ENCODE results near the gene CCR7. TPM values are rescaled to one million over a fixed set of nuclear protein-coding genes. Genes with fewer than 3 reads are reported as not detected.

Gene CCR7
- total and polyA plus RNA-seq, 12 donors, result 0.10 to 1.7 (median 0.46) TPM; not detected in 7

- intact Hi-C loops (cut with DNase I), result no loop called here
- ATAC-seq, result no peak
- no peaks in the 10 kb centered on the region for H3K27me3 ChIP-seq
Measured at GRCh38 chr17:40580140-40580539, 14.9 kb upstream of the CCR7 start.

DNA sequence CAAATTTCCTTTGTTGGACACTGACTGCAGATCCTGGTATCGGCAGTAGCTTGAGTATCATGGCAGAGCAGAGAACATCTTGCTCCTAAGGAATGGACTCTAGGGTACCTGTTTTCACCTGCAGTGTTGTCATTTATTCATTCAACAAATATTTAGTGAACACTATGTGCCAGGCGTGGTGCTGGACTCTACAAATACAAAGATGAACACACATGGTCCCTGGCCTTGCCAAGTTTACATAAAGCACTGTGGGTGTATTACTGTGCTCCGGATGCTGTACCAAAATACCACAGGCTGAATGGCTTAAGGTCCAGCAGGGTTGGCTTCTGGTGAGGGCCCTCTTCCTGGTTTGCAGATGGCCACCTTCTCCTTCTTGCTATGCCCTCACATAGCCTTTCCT lies 14.2 kb upstream of the CCR7 start:
- no peak for TF ChIP-seq CTCF (IDR thresholded peaks at IDR 0.05)
- no peaks in the 10 kb centered on the region for H3K27me3 ChIP-seq
- peaks cover 0 to 18% (median 6%) of the 10 kb centered on the region in 11 donors for H3K9me3 ChIP-seq
- no peak overlapping the region for H3K4me3 ChIP-seq
- intact Hi-C loops (cut with DNase I), result no loop called here
- WGBS, 2 donors, result 89 to 95% methylated on average over 3 of the region's 3 CpGs
- no peak overlapping the region for H3K27ac ChIP-seq
- H3K4me1 ChIP-seq, result peaks cover 0 to 31% (median 11%) of the 10 kb centered on the region in 9 donors
- DNase-seq, result no peak
- no peaks in the 10 kb centered on the region for H3K36me3 ChIP-seq
- no peak for ATAC-seq

More at GRCh38 chr17:40580140-40580539, 14.9 kb upstream of the CCR7 start:
- Histone ChIP-seq H3K4me3 (no peak overlapping the region), H3K27ac (no peak overlapping the region), H3K4me1 (peaks cover 0 to 31% (median 11%) of the 10 kb centered on the region in 9 donors), H3K36me3 (no peaks in the 10 kb centered on the region), H3K9me3 (peaks cover 0 to 18% (median 4%) of the 10 kb centered on the region in 11 donors)
- TF ChIP-seq CTCF (IDR thresholded peaks at IDR 0.05), result no peak
- DNase-seq, result no peak

DNA sequence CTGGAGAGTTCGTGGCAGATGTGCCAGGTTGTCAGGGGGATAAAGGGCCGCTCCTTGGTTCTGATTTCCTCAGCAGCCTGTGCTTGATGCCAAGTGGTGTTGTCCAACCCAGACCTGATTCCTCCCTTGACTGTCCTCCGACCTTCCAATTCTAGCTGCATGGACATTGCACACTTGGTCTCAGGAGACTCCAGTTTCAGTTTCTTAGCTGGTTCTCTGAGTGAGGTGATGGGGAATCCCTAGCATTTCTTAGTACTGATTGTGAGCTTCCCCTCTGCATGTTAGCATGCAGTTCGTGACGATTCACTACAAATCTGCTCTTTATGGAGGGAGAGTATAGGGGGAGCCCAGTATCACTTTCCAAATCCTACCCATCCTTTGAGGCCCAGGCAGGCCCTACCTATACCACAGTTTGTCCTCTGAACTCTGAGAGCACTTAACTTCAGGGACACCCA lies 12.4 kb upstream of the CCR7 start:
- Histone ChIP-seq H3K27ac (no peak overlapping the region), H3K9me3 (peaks cover 0 to 30% (median 11%) of the 10 kb centered on the region in 11 donors), H3K36me3 (no peaks in the 10 kb centered on the region), H3K4me3 (no peak overlapping the region), H3K27me3 (no peaks in the 10 kb centered on the region), H3K4me1 (peaks cover 0 to 18% (median 2%) of the 10 kb centered on the region in 9 donors)
- no peak for TF ChIP-seq CTCF (IDR thresholded peaks at IDR 0.05)
- intact Hi-C loops (cut with DNase I), result no loop called here
- DNase-seq (no peak), ATAC-seq (no peak)
- WGBS, 2 donors, result 75 to 77% methylated on average over 5 of the region's 5 CpGs

GRCh38 chr17:40576113-40576740 lies 11.0 kb upstream of the CCR7 start:
- 63 to 75% methylated on average over 5 of the region's 5 CpGs for WGBS, 2 donors
- Histone ChIP-seq H3K36me3 (no peaks in the 10 kb centered on the region), H3K4me3 (no peak overlapping the region), H3K9me3 (peaks cover 0 to 30% (median 11%) of the 10 kb centered on the region in 11 donors), H3K27ac (no peak overlapping the region), H3K4me1 (peaks cover 0 to 6% (median 0%) of the 10 kb centered on the region in 9 donors), H3K27me3 (no peaks in the 10 kb centered on the region)
- intact Hi-C loops (cut with DNase I), result no loop called here
- TF ChIP-seq CTCF (IDR thresholded peaks at IDR 0.05), result no peak
- DNase-seq (no peak), ATAC-seq (no peak)

All from heart right ventricle (tissue), 16 donors.